Measurements from ENCODE around the gene INAFM1. TPM values are rescaled to one million over a fixed set of nuclear protein-coding genes. Genes with fewer than 3 reads are reported as not detected.

The INAFM1 gene
- total and polyA plus RNA-seq, 9 of the 15 experiments (the other 6 are each of a cell fraction or from before 2014, with no cell fraction given), result 0.71 to 30.9 (median 3.1) TPM

- TF ChIP-seq E2F4 (CRISPR knock-in tag; IDR thresholded peaks at IDR 0.05; ENCODE audit: low read depth) (peak; percentile 15; the same call in 1 of the 2 replicates), E4F1 (CRISPR knock-in tag; IDR thresholded peaks at IDR 0.05; ENCODE audit: borderline replicate concordance) (0 out of 2 replicates have a peak, but pooled peaks have one; percentile 26), HOXB6 (CRISPR knock-in tag; IDR thresholded peaks at IDR 0.05; ENCODE audit: borderline replicate concordance) (no peak), ATF1 (CRISPR knock-in tag; IDR thresholded peaks at IDR 0.05) (no peak), ATF1 (tag; IDR thresholded peaks at IDR 0.05) (peak; percentile 29; the same call in 1 of the 2 replicates), HDGF (IDR thresholded peaks at IDR 0.05) (peak; percentile 98), HMG20B (CRISPR knock-in tag; IDR thresholded peaks at IDR 0.05) (no peak), ARID3A (IDR thresholded peaks at IDR 0.05; ENCODE audit: borderline replicate concordance, low read depth, low read length) (no peak), ZBED1 (IDR thresholded peaks at IDR 0.05) (no peak), U2AF1 (optimal IDR thresholded peaks at IDR 0.05; ENCODE audit: low read depth, low read length) (no peak), ZNF785 (CRISPR knock-in tag; IDR thresholded peaks at IDR 0.05) (no peak), ZBTB26 (CRISPR knock-in tag; IDR thresholded peaks at IDR 0.05) (no peak), PATZ1 (CRISPR knock-in tag; IDR thresholded peaks at IDR 0.05; ENCODE audit: borderline replicate concordance) (no peak), MBD1 (CRISPR knock-in tag; IDR thresholded peaks at IDR 0.05) (no peak)
Measured at GRCh38 chr19:47227352-47228167, 47.1 kb upstream of the INAFM1 start (continued).

All from K562 (cell line).